Right renal cortex interstitium (tissue), 3 donors: ENCODE results near the gene GID8. TPM values are rescaled to one million over a fixed set of nuclear protein-coding genes. Genes with fewer than 3 reads are reported as not detected.

ENCODE experiments used
- DNase-seq, 3 donors: peaks; one replicate each; pipeline ENCODE4 v3.0.0-alpha.2; 2013; ENCODE audit warnings: low read depth in 3 of 3, low spot score in 2 of 3
- polyA plus RNA-seq, 3 donors: library from polyadenylated mRNA; unstranded; fragments of 120-200 nt; gene quantifications; one replicate each; pipeline ENCODE4 v1.2.1, GENCODE V29; 2013; ENCODE audit not compliant: insufficient read length in 3 of 3

The GID8 gene
- 10 to 100 TPM; 48.9 to 54.1 (median 52.0) TPM for polyA plus RNA-seq

DNA sequence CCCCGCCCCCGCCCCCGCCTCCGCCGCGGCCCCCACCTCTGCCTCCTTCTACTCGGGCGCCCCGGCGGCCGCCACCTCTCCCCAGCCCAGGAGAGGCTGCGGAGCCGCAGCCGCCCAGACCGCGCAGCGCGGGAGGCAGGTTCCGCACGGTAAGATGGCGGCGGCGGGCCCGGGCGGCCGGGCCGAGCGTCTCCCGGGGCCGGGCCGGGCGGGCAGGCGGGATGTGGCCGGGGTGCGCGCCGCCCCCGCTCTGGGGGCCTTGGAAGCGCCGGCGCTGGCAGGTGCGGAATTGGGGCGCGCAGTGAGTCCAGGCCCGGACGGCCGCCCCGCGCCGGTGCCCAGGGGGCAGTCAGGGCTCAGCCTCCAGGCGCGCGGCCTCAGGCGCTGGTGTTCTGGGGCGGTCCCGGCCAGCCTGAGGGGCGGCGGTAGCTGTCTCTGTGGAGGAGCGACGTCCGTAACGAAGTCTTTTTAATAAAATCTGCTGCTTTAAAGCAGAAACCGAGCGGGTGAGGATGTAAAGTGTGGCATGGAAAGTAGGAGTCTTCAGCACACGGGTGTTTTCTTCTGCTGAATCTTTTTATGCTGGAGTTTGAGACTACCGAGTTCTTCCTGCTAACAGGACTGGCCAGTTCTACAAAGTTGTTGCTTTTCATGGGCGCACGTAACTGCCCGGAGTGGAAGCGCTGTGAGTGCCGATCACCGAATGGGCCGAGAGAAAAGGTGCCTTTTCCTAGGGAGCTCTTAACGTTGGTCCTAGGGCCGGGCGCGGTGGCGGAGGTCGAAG is at the start of gene GID8:
TSS of gene GID8 (plus strand) at position 43 of the 784 bp plus-strand sequence. CDS start 3,356 bp downstream, outside the sequence.
- no peak for DNase-seq

DNA sequence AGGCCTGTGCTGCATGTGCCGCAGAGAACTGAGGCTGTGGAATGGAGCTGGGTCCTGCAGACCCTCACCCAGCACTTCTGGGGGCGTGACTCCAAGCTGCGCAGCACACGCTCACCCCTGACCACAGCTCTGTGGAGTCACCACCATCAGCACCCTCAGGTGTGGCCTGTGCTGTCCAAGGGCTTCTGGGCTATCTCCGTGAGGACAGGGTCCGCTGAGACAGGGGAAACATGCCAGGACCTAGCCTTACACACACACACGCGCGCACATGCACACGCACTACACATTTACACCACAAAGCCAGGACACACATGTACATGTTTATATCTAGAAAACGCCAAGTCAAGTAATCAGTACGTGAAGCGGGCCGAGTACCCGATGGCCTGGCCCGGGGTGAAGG is 49.5 kb upstream of the GID8 start:
- DNase-seq: no peak

DNA sequence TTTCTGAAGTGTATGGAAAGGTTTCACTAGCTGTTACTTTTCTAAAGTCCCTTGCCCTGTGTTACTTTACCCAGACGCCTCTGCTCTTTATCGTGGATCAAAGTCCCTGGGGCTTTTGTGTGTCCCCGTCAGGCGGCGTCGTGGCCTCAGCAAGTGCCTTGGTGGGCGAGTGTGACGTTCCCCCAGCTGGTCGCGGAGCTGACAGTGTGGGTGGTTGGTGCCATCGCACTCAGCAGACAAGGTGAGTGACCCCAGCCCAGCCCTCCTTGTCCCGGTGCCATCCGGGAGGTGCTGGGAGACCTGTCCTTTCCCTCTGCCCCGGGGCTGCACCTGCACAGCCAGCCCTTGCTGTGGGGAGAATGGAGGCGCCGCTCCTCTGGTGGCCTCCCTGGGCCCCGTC is 49.0 kb upstream of the GID8 start:
- no peak for DNase-seq

GRCh38 chr20:62889411-62889810 is 48.5 kb upstream of the GID8 start:
- DNase-seq: no peak

GRCh38 chr20:62889871-62890270 is 48.1 kb upstream of the GID8 start:
- DNase-seq: no peak

DNA sequence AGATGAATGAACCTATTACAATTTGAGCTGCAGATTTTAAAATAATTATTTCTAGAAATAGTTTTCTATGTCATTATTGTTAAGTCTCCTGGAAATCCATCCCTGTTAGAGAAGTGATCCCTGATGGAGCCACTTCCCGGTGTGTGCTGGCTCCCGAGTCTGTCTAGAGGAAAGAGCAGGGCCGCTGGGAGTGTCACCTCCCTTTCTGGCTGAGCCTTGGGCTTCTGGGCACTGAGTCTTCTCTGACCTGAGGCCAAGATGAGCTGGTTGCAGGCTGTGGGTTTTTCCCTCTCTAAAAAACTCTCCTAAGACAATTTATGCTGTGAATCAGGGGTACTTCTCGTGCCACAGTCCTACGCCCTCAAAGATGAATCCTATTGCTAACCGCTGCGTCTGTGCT is 47.5 kb upstream of the GID8 start:
- no peak for DNase-seq

DNA sequence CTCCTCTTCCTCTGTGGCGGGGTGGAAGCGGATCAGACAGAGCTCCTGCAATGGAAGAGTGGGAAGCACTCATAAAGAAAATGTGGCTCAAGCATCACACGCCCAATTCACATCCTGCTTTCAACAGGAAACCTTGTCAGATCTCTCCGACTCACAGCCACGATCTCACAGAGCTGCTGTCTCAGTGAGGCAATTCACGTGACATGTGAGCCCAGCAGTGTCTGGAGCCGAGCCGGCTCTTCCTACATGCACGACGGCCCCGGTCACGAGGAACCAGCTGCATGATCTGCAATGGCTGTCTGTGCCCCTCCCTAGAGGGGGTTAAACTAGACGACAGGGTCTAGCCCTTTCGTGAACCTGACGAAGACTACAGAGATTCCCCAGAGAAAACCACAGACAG is 46.8 kb upstream of the GID8 start:
- no peak for DNase-seq

DNA sequence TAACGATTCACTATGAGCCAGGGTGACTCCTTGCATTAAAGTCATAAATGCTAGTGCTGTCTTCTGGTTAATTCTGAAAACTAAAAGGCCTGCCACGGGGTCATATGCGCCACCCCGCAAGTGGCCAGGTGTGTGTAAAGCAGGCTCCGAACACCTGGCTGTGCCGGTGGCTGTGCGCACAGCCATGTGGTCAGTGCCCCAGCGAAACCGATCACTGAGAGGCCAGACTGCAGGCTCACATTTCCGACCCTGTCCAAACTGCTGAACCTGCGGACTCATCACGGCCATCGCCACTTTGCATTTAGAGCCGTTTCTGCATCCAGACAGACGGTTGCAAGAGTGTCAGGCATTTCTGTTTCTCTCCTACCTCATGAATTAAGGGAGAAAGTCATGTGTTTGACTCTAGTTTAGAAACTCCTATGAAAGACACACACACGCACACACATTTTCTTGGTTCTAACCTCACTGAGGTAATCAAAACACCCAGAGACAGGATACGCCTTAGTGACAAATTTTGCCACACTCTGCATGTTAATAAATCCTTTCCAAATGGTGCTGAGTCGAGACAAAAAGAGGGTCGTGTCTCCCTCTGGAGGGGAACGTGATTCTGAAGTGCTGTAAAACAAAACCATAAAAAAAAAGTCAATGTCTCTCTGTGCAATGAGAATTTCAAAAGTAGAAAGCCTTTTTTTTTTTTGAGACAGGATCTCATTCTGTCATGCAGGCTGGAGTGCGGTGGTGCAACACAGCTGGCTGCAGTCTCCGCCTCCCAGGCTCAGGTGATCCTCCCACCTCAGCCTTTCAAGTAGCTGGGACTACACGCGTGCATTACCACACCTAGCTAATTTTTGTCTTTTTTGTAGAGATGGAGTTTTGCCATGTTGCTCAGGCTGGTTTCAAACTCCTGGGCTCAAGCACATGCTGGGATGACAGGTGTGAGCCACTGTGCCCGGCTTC is 45.3 kb upstream of the GID8 start:
- DNase-seq: no peak

- DNase-seq: no peak
Observed at GRCh38 chr20:62893700-62894099, 44.2 kb upstream of the GID8 start.

DNA sequence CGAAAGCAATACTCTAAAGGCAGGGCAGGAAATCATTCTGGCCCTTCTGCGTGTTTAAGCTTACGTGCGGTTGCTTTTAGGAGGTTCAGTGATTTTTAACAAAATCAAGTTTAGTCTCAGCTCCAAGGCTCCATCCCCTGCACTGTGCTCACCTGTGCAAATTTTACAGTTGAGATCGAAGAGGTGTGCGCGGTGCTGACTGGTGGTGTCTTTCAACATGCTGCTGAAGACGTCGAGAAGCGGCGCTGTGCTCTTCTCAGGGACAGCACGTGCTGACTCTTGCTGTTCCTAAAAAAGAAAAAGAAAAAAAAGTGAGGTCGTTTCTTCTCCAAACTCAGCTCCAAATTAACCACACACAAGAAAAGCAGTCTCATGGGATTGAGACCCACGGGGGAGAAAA is 43.7 kb upstream of the GID8 start:
- DNase-seq: no peak

DNA sequence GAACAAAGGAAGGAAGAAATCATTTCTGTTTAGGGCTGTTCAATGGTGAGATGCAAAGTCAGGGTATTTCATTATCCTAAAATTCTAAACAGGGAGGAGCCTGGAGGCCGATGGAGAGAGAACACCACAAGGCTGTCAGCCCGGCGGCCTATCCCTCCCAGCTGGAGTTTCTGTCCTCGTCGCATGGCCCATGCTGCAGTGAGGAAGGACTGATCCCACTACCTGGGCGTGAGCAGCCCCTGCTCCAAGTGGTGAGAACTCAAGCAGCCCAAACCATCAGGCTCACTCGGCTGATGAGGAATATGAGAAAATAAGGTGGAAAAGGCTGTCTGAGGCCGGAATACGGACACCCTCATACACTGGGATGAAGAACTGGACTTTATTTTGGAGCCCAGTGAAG is 42.4 kb upstream of the GID8 start:
- DNase-seq: no peak

- no peak for DNase-seq
Observed at GRCh38 chr20:62896526-62896925, 41.4 kb upstream of the GID8 start.

- no peak for DNase-seq
Observed at GRCh38 chr20:62897666-62898065, 40.3 kb upstream of the GID8 start.

GRCh38 chr20:62898093-62898964 is 39.6 kb upstream of the GID8 start:
- no peak for DNase-seq

- no peak for DNase-seq
Observed at GRCh38 chr20:62898970-62899632, 38.8 kb upstream of the GID8 start.

GRCh38 chr20:62899633-62900051 is 38.3 kb upstream of the GID8 start:
- no peak for DNase-seq

- DNase-seq: peak in 1 of 3 donors; percentile 58
Observed at GRCh38 chr20:62900052-62900691, 37.8 kb upstream of the GID8 start.

GRCh38 chr20:62900692-62901584 is 37.0 kb upstream of the GID8 start:
- DNase-seq: no peak

GRCh38 chr20:62901891-62902290 is 36.1 kb upstream of the GID8 start:
- DNase-seq: no peak
